ENCODE results near the gene PPFIBP1.

DNA sequence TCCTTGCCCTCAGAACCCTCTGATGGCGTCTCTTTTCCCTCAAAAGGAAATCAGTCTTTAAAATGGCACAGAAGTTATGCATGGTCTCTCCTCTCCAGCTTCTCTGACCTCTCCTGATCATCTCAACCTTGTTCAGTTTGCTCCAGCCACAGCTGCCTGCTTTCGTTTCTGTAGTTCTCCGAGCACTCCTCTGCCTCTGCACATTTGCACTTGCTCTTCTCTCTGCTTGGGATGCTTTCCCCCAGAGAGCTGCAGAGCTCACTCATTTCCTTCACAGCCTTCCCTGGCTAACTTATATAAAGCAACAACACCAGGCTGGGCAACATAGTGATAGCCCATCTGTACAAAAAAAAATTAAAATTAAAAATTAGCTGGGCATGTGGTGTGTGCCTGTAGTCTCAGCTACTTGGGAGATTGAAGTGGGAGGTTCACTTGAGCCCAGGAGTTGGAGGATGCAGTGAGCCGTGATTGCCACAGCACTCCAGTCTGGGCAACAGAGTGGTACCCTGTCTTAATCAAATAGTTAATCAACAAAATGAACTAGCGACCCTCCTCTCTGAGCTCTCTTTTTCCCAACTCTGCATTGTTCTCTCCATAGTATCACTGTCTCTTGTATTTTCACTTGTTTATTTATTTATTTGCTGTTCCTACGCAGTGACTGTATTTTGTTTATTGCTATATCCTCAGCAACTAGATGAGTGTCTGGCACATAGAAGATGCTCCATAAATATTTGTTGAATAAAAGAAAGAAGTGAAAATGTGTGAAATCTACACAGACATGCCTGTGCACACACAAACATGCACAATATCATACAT, 37.7 kb downstream of the PPFIBP1 start:
- TF ChIP-seq, protein P1, sequence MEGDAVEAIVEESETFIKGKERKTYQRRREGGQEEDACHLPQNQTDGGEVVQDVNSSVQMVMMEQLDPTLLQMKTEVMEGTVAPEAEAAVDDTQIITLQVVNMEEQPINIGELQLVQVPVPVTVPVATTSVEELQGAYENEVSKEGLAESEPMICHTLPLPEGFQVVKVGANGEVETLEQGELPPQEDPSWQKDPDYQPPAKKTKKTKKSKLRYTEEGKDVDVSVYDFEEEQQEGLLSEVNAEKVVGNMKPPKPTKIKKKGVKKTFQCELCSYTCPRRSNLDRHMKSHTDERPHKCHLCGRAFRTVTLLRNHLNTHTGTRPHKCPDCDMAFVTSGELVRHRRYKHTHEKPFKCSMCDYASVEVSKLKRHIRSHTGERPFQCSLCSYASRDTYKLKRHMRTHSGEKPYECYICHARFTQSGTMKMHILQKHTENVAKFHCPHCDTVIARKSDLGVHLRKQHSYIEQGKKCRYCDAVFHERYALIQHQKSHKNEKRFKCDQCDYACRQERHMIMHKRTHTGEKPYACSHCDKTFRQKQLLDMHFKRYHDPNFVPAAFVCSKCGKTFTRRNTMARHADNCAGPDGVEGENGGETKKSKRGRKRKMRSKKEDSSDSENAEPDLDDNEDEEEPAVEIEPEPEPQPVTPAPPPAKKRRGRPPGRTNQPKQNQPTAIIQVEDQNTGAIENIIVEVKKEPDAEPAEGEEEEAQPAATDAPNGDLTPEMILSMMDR (IDR thresholded peaks at IDR 0.05): no peak
- no peak for TF ChIP-seq BHLHE40 (IDR thresholded peaks at IDR 0.05; ENCODE audit: low read depth, low read length)

Data from A549 (cell line).